ENCODE measurements around the gene FOXO6. TPM values are rescaled to one million over a fixed set of nuclear protein-coding genes. Genes with fewer than 3 reads are reported as not detected.

FOXO6 gene
- total RNA-seq, 1 experiment from 2014 or later: 6.1 TPM

- intact Hi-C loops (cut with micrococcal nuclease; ENCODE audit: unreplicated experiment): no loop called here
- POLR2A ChIA-PET (ENCODE audit: low non-redundant PET): no interaction called here
- DNase-seq (ENCODE audit: low spot score): no peak
- no peak for TF ChIP-seq EZH2 (IDR thresholded peaks at IDR 0.05; ENCODE audit: borderline replicate concordance, low read depth, low read length, poor library complexity, severe bottlenecking)
- no peak for TF ChIP-seq CTCF (conservative IDR thresholded peaks at IDR 0.05; ENCODE audit: low read depth, low read length)
- CTCF ChIA-PET: no interaction called here
- Histone ChIP-seq H3K4me3 (ENCODE audit: low read depth, low read length, poor library complexity, severe bottlenecking) (no peak overlapping the region), H3K27me3 (replicated peaks; ENCODE audit: insufficient read depth, low read depth, low read length, poor library complexity) (no peaks in the 10 kb centered on the region), H3K9me3 (ENCODE audit: low read depth, low read length, poor library complexity, severe bottlenecking) (no peaks in the 10 kb centered on the region), H3K36me3 (ENCODE audit: insufficient read depth, low read length, poor library complexity, severe bottlenecking) (no peaks in the 10 kb centered on the region), H3K27ac (ENCODE audit: low read depth, low read length, poor library complexity, severe bottlenecking) (no peak overlapping the region), H3K4me1 (ENCODE audit: insufficient read depth, low read length, poor library complexity, severe bottlenecking) (no peaks in the 10 kb centered on the region)
- no TSS peak for BruUV-seq (replicated peaks)
These were observed 11.7 kb upstream of the FOXO6 start for GRCh38 chr1:41349361-41350054.

GRCh38 chr1:41350055-41350378 is 11.2 kb upstream of the FOXO6 start:
- no peaks in the 10 kb centered on the region for H3K9me3 ChIP-seq (ENCODE audit: low read depth, low read length, poor library complexity, severe bottlenecking)
- no peaks in the 10 kb centered on the region for H3K36me3 ChIP-seq (ENCODE audit: insufficient read depth, low read length, poor library complexity, severe bottlenecking)
- no peak overlapping the region for H3K27ac ChIP-seq (ENCODE audit: low read depth, low read length, poor library complexity, severe bottlenecking)
- no peaks in the 10 kb centered on the region for H3K27me3 ChIP-seq (replicated peaks; ENCODE audit: insufficient read depth, low read depth, low read length, poor library complexity)
- ChIA-PET POLR2A (ENCODE audit: low non-redundant PET) (no interaction called here), CTCF (no interaction called here)
- DNase-seq (ENCODE audit: low spot score): no peak
- TF ChIP-seq EZH2 (IDR thresholded peaks at IDR 0.05; ENCODE audit: borderline replicate concordance, low read depth, low read length, poor library complexity, severe bottlenecking) (no peak), CTCF (conservative IDR thresholded peaks at IDR 0.05; ENCODE audit: low read depth, low read length) (no peak)
- H3K4me1 ChIP-seq (ENCODE audit: insufficient read depth, low read length, poor library complexity, severe bottlenecking): no peaks in the 10 kb centered on the region
- intact Hi-C loops (cut with micrococcal nuclease; ENCODE audit: unreplicated experiment): no loop called here
- H3K4me3 ChIP-seq (ENCODE audit: low read depth, low read length, poor library complexity, severe bottlenecking): no peak overlapping the region
- no TSS peak for BruUV-seq (replicated peaks)

- Histone ChIP-seq H3K9me3 (ENCODE audit: low read depth, low read length, poor library complexity, severe bottlenecking) (no peaks in the 10 kb centered on the region), H3K27ac (ENCODE audit: low read depth, low read length, poor library complexity, severe bottlenecking) (no peak overlapping the region), H3K4me1 (ENCODE audit: insufficient read depth, low read length, poor library complexity, severe bottlenecking) (no peaks in the 10 kb centered on the region), H3K36me3 (ENCODE audit: insufficient read depth, low read length, poor library complexity, severe bottlenecking) (no peaks in the 10 kb centered on the region), H3K4me3 (ENCODE audit: low read depth, low read length, poor library complexity, severe bottlenecking) (no peak overlapping the region), H3K27me3 (replicated peaks; ENCODE audit: insufficient read depth, low read depth, low read length, poor library complexity) (no peaks in the 10 kb centered on the region)
- no TSS peak for BruUV-seq (replicated peaks)
- TF ChIP-seq EZH2 (IDR thresholded peaks at IDR 0.05; ENCODE audit: borderline replicate concordance, low read depth, low read length, poor library complexity, severe bottlenecking) (no peak), CTCF (conservative IDR thresholded peaks at IDR 0.05; ENCODE audit: low read depth, low read length) (no peak)
- intact Hi-C loops (cut with micrococcal nuclease; ENCODE audit: unreplicated experiment): no loop called here
- no peak for DNase-seq (ENCODE audit: low spot score)
- CTCF ChIA-PET: interaction anchor here (1.0 kb wide), 1 partner anchor 30 kb away, joined by 4 read pairs; no protein-coding TSS in a partner anchor
- POLR2A ChIA-PET (ENCODE audit: low non-redundant PET): no interaction called here
These were observed 9.7 kb upstream of the FOXO6 start for GRCh38 chr1:41351262-41352151.
